LNCAP (cell line): ENCODE data around the gene NRN1L.

Source experiments
- TF ChIP-seq, protein P1 (sequence below): fragments of 450-650 bp; IDR thresholded peaks from 2 replicates; pipeline ENCODE4 v1.5.1; 2017; ENCODE audit warnings: mild to moderate bottlenecking

The NRN1L gene

DNA sequence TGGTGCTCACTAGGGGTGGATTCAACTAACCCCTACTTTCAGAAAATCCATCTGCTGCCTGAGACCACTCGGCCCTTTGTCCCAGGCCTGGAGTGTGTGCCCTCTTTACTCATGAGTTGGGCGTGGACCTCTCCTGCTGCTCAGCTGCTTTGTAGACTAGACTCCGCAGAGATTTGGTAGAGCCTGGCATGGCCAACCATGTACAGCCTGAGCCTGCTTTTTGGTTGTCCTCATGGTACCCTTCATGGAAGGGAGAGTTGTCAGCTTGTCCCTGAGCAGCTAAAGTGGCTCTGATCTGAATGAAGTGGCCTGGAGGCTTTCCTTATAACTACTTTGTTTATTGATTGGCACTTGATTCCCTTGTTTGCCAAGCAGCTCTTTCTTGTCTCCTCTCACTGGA is 10.3 kb upstream of the NRN1L start:
- TF ChIP-seq, protein P1, sequence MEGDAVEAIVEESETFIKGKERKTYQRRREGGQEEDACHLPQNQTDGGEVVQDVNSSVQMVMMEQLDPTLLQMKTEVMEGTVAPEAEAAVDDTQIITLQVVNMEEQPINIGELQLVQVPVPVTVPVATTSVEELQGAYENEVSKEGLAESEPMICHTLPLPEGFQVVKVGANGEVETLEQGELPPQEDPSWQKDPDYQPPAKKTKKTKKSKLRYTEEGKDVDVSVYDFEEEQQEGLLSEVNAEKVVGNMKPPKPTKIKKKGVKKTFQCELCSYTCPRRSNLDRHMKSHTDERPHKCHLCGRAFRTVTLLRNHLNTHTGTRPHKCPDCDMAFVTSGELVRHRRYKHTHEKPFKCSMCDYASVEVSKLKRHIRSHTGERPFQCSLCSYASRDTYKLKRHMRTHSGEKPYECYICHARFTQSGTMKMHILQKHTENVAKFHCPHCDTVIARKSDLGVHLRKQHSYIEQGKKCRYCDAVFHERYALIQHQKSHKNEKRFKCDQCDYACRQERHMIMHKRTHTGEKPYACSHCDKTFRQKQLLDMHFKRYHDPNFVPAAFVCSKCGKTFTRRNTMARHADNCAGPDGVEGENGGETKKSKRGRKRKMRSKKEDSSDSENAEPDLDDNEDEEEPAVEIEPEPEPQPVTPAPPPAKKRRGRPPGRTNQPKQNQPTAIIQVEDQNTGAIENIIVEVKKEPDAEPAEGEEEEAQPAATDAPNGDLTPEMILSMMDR: no peak

GRCh38 chr16:67877064-67877463 is 7.6 kb upstream of the NRN1L start:
- TF ChIP-seq, protein P1: no peak

- TF ChIP-seq, protein P1: no peak
Observed at GRCh38 chr16:67878232-67878631, 6.5 kb upstream of the NRN1L start.

DNA sequence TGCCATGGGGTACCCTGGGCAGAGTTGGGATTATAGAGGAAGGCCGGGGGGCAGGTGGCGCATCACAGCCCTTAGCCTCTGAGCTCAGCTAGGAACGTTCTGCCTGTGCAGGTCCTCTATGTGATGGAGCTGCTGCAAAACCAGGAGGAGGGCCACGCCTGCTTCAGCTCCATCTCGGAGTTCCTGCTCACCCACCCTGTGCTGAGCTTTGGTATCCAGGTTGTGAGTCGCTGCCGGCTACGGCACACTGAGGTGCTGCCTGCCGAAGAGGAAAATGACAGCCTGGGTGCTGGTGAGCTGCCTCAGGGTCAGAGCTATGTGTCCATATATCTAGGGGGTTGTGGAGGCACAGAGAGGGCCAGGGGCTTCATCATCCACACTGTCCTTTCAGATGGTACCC is 5.8 kb upstream of the NRN1L start:
- TF ChIP-seq, protein P1: no peak

GRCh38 chr16:67879462-67879861 is 5.2 kb upstream of the NRN1L start:
- TF ChIP-seq, protein P1: no peak

- TF ChIP-seq, protein P1: no peak
Observed at GRCh38 chr16:67879936-67880335, 4.7 kb upstream of the NRN1L start.

GRCh38 chr16:67880584-67880983 is 4.1 kb upstream of the NRN1L start:
- TF ChIP-seq, protein P1: no peak

DNA sequence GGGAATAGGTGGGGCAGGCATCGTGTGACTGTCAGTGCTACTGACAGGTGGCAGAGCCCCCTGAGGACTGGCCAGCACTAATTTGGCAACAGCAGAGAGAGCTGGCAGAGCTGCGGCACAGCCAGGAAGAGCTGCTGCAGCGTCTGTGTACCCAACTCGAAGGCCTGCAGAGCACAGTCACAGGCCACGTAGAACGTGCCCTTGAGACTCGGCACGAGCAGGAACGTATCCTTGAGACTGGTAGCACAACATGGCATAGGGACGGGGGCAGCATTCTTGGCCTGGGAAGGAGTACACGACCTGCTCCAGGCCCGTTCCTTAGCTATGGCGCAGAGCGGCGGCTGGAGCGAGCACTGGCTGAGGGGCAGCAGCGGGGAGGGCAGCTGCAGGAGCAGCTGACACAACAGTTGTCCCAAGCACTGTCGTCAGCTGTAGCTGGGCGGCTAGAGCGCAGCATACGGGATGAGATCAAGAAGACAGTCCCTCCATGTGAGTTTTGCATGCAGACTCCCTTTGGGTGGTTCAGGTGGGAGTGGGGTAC is 3.0 kb upstream of the NRN1L start:
- TF ChIP-seq, protein P1: no peak
